ENCODE data around the gene ALKBH2. TPM values are rescaled to one million over a fixed set of nuclear protein-coding genes. Genes with fewer than 3 reads are reported as not detected.
A peak's percentile ranks its signal among the peaks of the same experiment; 100 is the strongest.

ALKBH2 gene
- total and polyA plus RNA-seq, 2 experiments from 2014 or later, result 16.4 to 35.9 TPM

DNA sequence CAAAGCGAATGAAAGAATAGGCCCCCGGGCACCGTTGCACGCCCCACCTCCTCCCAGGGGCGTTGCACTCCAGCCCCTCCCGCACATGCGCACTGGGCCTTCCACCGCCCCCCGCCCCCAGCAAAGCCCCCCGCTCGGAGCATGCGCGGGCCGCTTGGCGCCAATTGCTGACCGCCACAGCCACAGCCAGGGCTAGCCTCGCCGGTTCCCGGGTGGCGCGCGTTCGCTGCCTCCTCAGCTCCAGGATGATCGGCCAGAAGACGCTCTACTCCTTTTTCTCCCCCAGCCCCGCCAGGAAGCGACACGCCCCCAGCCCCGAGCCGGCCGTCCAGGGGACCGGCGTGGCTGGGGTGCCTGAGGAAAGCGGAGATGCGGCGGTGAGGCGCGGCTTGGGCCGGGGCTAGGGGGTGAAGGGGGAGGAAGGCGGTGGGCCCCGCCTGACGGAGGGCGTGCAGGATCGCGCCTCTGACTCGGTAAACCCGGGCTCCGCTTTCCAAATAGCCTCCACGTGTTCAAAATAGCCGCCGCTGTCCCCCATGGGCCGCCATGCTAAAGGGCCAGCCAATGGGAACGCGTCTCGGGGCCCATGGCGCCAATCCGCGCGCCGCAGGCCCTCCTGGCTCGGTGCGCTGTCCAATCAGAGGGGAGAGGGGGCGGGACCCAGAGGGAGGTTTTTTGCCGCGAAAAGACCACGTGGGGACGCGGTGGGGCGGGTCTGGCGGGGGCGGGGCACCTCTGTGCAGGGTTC, 4.3 kb upstream of the ALKBH2 start, which contains the start of gene UNG (continued):
- no peak for TF ChIP-seq ZNF462 (CRISPR knock-in tag; IDR thresholded peaks at IDR 0.05)
- TF ChIP-seq STAT1 (IDR thresholded peaks at IDR 0.05; ENCODE audit: unreplicated experiment), result no peak
- TF ChIP-seq EZH2 (IDR thresholded peaks at IDR 0.05; ENCODE audit: low read depth, unreplicated experiment), result no peak
- no peak for TF ChIP-seq EZH2phosphoT487 (IDR thresholded peaks at IDR 0.05; ENCODE audit: unreplicated experiment)
- no peak for TF ChIP-seq REST (IDR thresholded peaks at IDR 0.05; ENCODE audit: unreplicated experiment)
- TF ChIP-seq, protein P1, sequence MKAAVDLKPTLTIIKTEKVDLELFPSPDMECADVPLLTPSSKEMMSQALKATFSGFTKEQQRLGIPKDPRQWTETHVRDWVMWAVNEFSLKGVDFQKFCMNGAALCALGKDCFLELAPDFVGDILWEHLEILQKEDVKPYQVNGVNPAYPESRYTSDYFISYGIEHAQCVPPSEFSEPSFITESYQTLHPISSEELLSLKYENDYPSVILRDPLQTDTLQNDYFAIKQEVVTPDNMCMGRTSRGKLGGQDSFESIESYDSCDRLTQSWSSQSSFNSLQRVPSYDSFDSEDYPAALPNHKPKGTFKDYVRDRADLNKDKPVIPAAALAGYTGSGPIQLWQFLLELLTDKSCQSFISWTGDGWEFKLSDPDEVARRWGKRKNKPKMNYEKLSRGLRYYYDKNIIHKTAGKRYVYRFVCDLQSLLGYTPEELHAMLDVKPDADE (IDR thresholded peaks at IDR 0.05), result 0 out of 2 replicates have a peak, but pooled peaks have one; percentile 2
